NT2/D1 (cell line): ENCODE measurements around the gene TLCD2.

ENCODE experiments used
- SUZ12 ChIP-seq: IDR thresholded peaks from 2 replicates; pipeline ENCODE4 v1.6.1; 2011; ENCODE audit not compliant: insufficient read length, insufficient read depth; ENCODE audit errors: extremely low read depth
- YY1 ChIP-seq: IDR thresholded peaks from 2 replicates; pipeline ENCODE4 v1.6.1; 2011; ENCODE audit not compliant: insufficient read length, insufficient read depth

DNA sequence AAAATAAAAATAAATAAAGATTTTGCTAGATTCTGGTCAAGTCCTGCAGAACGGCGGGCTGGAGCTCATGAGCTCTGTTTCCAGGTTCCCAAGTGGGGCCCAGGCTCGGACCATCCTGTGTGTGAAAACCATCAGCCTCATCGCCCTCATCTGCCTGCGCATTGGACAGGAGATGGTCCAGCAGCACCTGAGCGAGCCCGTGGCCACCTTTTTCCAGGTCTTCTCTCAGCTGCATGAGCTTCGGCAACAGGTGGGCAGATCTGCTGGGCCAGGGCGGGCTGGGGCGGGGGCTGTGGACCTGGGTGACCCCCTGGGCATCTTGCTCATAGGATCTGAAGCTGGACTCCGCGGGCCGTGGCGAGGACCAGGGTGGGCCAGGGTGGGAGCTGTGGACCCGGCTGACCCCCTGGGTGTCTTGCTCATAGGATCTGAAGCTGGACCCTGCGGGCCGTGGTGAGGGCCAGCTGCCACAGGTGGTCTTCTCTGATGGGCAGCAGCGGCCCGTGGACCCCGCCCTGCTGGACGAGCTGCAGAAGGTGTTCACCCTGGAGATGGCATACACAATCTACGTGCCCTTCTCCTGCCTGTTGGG is 22.2 kb upstream of the TLCD2 start:
- TF ChIP-seq SUZ12: no peak
- TF ChIP-seq YY1: no peak
